Panc1 (cell line): Measurements from ENCODE around the gene RTL5.

Experiments used
- CTCF ChIP-seq: fragments of 450-650 bp; IDR thresholded peaks from 2 replicates; pipeline ENCODE4 v1.5.1; 2017; ENCODE audit warnings: mild to moderate bottlenecking
- TCF7L2 ChIP-seq: IDR thresholded peaks from 2 replicates; pipeline ENCODE4 v1.6.1; 2011; ENCODE audit warnings: mild to moderate bottlenecking, low read depth, low read length, inconsistent platforms

- TF ChIP-seq CTCF (no peak), TCF7L2 (no peak)
Observed at GRCh38 chrX:72100824-72101351, 30.8 kb downstream of the RTL5 start.
